OCI-LY3 (cell line): ENCODE results near the gene RTN4R.

ENCODE experiments used
- CTCF ChIP-seq: fragments of 200-600, 300-600 bp; sonication (generic); IDR thresholded peaks from 2 replicates; pipeline ENCODE4 v1.5.1; 2014; ENCODE audit warnings: antibody characterized with exemption, low read length, low read depth
- EZH2phosphoT487 ChIP-seq: fragments of 200-600 bp; shearing (Covaris generic); IDR thresholded peaks from 2 replicates; pipeline ENCODE4 v1.6.1; 2018; ENCODE audit warnings: antibody characterized with exemption, mixed run types, low read depth

GRCh38 chr22:20232237-20232598 is 35.9 kb downstream of the RTN4R start:
- TF ChIP-seq CTCF, result no peak
- TF ChIP-seq EZH2phosphoT487, result no peak
